MM.1S (cell line): ENCODE results near the gene KRT13.

Experiments
- CTCF ChIP-seq: fragments of 300-600 bp; sonication (generic); IDR thresholded peaks from 2 replicates; pipeline ENCODE4 v1.5.1; 2016; ENCODE audit warnings: antibody characterized with exemption, low read length, mixed read lengths
- EZH2phosphoT487 ChIP-seq: fragments of 300-600 bp; sonication (generic); IDR thresholded peaks from 2 replicates; pipeline ENCODE4 v1.6.1; 2018; ENCODE audit warnings: antibody characterized with exemption, low read length

- TF ChIP-seq CTCF, result peak; percentile 78
- TF ChIP-seq EZH2phosphoT487, result no peak
Observed at GRCh38 chr17:41496803-41497484, 8.5 kb downstream of the KRT13 start.
